ENCODE results near the gene DHRS7C.

Gene DHRS7C

DNA sequence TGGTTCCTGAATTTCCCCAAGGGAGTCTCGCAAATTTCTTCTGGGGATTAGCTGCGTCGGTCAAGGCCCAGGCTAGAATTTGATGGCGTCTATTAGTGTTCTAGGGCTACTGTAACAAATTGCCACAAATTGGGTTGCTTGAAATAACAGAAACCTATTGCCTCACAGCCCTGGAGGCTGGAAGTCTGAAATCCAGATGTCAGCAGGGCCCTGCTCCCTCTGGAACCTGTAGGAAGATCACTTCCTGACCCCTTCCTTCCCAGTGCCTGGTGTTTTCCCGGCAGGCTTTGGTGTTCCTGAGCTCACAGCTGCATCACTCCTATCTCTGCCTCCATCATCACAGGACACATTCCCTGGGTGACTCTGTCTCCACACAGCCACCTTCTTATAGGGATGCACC, 24.4 kb downstream of the DHRS7C start:
- DNase-seq (ENCODE audit: low read depth, low spot score): no peak

DNA sequence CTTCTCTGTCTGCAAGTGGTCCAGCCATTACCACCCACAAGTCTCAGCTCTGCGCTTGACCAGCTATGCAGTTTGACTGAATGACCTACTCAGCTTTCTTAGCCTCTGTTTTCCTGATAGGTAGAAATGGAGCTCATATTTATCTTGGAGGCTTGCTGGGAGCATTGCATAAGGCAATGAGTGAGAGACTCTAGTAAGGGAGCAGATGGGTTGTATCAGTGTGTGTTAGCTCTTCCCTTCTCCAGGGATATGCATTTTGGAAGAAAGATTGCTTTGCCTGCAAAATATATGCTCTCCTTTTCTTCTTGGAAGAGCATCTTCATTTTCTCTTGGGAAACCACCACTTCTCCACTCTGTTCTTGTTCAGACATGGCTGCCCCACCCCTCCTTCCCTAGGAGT, 26.1 kb downstream of the DHRS7C start:
- no peak for DNase-seq (ENCODE audit: low read depth, low spot score)

DNA sequence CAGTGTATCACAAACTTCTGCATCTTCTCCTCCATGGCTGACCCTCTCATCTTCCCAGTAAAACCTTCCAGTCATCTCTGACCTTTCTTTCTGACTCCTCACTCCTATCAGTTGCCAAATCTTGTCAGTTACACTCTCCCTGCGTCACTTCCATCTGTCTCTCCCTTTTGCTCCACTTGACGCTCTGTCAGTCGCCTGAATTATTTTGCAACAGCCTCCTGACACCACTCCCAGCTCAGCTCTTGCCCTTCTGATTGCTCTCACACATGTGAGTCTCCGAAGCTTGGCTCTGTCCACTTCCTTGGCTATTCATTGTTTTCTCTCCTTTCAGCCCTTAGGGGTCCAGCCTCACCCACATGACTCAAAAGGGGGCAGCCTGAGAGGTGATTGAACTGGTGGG, 27.7 kb downstream of the DHRS7C start:
- no peak for DNase-seq (ENCODE audit: low read depth, low spot score)

DNA sequence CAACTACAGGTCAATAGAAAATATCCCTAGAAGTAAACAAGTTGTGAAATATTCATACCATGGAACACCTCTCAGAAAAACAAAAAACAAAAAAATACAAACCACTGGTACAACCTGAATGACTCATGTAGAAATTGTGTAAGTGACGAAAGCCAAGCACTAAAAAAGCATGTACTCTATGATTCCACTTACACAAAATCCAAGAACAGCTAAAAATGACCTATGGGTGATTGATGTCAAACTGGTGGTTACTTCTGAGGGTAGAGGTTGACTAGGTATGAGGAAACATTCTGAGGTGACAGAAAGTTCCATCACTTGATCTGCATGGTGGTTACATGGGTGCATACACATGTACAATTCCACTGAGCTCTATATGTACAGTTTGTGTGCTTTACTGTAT, 31.1 kb downstream of the DHRS7C start:
- no peak for DNase-seq (ENCODE audit: low read depth, low spot score)

DNA sequence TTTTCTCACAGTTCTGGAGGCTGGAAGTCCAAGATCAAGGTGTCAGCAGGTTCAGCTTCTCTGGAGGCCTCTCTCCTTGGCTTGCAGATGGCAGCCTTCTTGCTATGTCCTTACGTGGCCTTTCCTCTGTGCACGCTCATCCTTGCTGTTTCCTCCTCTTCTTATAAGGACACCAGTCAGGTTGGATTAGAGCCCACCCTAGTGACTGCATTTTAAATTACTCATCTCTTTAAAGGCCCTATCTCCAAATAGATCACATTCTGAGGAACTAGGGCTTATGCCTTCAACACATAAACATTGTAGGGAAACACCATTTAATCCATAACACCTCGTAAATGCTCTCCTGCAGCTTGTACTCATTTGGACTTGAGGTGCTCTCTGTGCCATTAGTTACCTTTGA, 36.3 kb downstream of the DHRS7C start:
- DNase-seq (ENCODE audit: low read depth, low spot score): no peak

DNA sequence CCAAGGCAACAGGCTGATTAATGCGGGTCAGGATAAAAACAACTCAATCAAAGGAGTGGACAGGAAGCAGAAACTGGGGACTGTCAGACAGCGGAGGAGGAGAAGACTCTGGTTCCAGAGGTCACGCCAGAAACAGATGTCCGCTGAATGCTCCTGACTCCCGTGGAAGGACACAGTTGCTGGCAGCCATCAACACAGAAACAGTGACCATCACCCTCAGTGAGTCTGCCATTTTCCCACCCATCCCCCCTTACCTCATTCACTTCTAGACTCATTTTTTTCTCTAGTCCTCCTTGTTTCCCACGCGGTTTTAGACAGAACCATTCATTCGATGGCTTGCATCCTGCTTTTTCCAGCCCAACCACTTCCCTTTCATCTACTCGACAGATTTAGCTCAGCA, 40.9 kb downstream of the DHRS7C start:
- no peak for DNase-seq (ENCODE audit: low read depth, low spot score)

DNA sequence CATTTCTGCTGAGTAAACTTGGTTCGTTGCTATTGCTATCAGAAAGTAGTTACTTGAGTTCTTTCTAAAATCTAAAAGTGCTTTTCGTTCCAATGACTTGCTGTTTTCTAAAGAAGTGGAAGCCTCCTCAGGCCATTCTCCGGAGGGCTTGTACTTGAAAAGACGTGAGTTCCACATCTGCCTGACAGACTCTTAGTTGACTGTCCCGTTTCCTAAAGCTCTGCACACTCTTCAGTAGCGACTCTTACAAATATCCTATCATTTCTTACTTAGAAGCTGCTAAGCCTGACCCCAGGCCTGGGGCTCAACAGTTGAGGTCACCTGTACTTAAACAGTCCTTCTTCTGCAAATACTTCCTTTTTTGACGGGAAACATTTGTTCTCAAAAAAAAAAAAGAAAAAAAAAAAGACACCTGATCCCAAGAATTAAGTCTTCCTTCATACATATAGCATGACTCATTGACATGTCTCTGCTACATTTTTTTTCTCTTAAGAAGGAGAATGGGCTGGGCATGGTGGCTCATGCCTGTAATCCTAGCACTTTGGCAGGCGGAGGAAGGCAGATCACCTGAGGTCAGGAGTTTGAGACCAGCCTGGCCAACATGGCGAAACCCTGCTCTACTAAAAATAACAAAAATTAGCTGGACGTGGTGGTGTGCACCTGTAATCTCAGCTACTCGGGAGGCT, 61.5 kb downstream of the DHRS7C start:
- no peak for DNase-seq (ENCODE audit: low read depth, low spot score)

DNA sequence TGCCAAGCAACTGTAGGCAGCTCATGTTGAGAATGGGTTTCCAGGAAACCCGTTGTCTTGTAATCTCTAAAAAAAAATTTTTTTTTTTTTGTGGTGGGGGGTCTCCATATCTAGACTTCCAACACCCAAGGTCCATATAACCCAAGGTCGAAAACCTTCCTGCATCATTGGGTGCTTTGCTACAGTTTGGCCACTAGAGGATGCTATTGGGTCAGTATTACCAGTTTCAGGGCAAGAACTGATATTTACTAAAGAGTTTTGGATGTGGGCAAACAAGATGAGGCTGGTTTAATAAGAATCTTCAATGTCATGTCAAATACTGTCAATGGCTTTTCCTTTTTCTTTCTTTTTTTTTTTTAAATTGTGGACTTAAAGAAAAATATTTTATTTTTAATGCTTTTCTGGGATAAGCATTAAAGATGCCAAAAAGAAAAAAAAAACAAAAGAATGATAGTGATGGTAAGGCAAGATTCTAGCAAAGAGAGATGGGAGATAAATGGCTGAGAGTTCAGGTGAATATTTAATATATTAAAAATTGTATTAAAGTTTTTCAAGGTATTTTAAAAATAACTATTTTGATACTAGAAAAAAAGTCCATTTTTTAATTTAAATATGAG, 62.2 kb downstream of the DHRS7C start:
- no peak for DNase-seq (ENCODE audit: low read depth, low spot score)

DNA sequence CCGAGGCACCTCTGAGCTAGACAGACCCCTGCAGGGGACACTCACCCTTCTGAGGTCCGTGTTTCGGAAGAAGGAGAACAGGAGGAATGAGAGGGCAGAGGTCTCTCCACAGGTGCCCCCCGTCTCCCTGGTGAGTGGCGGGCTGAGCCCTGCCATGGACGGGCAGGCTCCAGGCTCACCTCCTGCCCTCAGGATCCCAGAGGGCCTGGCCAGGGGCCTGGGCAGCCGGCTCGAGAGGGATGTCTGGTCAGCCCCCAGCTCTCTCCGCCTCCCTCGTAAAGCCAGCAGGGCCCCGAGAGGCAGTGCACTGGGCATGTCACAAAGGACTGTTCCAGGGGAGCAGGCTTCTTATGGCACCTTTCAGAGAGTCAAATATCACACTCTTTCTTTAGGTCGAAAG, 62.8 kb downstream of the DHRS7C start:
- no peak for DNase-seq (ENCODE audit: low read depth, low spot score)

DNA sequence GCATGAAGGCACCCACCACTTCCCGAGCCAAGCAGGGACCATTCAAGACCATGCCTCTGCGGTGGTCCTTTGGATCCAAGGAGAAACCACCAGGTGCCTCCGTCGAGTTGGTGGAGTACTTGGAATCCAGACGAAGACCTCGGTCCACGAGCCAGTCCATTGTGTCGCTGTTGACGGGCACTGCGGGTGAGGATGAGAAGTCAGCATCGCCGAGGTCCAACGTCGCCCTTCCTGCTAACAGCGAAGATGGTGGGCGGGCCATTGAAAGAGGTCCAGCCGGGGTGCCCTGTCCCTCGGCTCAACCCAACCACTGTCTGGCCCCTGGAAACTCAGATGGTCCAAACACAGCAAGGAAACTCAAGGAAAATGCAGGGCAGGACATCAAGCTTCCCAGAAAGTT, 63.4 kb downstream of the DHRS7C start:
- DNase-seq (ENCODE audit: low read depth, low spot score): no peak

DNA sequence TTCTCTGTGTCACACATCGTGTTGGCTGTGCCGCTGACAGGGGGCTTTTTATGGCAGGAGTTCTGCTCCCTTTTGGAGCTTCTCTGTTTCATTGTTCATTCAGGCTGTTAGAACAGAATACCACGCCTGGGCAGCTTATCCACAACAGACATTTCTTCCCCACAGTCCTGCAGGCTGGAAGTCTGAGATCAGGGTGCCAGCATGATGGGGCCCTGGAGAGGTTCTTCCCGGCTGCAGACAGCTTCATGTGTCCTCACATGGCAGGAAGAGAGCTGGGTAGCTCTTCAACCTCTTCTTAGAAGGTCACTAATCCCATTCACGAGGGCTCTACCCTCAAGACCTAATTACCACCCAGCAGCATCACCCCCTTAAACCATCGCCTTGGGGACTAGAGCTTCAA, 65.1 kb downstream of the DHRS7C start:
- DNase-seq (ENCODE audit: low read depth, low spot score): no peak

DNA sequence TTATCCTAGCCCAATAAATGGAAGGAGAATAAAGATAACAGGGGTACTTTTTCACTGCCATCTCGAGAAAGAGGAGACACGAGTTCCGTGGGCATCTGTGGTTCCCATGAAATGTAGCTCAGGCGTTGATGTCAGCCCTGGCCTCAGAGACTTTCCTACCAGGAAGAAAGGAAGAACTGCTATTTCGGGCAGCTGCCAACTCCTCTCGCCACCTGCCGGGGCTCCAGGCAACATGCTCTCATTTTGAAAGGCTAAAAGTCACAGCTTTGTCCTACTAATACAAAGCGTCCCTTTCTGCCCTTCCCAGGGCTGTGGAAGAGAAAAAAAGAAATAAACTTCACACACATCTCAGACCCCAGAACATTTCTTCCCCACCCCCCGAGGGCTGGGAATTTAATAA, 65.8 kb downstream of the DHRS7C start:
- no peak for DNase-seq (ENCODE audit: low read depth, low spot score)
